Breast epithelium (tissue), 3 donors: ENCODE results near the gene XYLT1.

Source experiments
- POLR2AphosphoS5 ChIP-seq, 3 donors: sonication (generic); formaldehyde crosslinking; IDR thresholded peaks; one replicate each; pipeline ENCODE4 v1.6.1; 2017; ENCODE audit warnings: antibody characterized with exemption in 3 of 3
- TF ChIP-seq, protein P1 (sequence below), 3 donors: fragments of 450-650 bp; IDR thresholded peaks; one replicate each; pipeline ENCODE4 v1.5.1; 2016 to 2017; ENCODE audit warnings: antibody characterized with exemption in 3 of 3, mild to moderate bottlenecking in 3 of 3, moderate library complexity in 3 of 3

GRCh38 chr16:17170435-17170834, 300.3 kb downstream of the XYLT1 start:
- TF ChIP-seq, protein P1, sequence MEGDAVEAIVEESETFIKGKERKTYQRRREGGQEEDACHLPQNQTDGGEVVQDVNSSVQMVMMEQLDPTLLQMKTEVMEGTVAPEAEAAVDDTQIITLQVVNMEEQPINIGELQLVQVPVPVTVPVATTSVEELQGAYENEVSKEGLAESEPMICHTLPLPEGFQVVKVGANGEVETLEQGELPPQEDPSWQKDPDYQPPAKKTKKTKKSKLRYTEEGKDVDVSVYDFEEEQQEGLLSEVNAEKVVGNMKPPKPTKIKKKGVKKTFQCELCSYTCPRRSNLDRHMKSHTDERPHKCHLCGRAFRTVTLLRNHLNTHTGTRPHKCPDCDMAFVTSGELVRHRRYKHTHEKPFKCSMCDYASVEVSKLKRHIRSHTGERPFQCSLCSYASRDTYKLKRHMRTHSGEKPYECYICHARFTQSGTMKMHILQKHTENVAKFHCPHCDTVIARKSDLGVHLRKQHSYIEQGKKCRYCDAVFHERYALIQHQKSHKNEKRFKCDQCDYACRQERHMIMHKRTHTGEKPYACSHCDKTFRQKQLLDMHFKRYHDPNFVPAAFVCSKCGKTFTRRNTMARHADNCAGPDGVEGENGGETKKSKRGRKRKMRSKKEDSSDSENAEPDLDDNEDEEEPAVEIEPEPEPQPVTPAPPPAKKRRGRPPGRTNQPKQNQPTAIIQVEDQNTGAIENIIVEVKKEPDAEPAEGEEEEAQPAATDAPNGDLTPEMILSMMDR (IDR thresholded peaks at IDR 0.05): no peak
- TF ChIP-seq POLR2AphosphoS5 (IDR thresholded peaks at IDR 0.05): no peak
